ENCODE measurements around the gene GJB3. TPM values are rescaled to one million over a fixed set of nuclear protein-coding genes. Genes with fewer than 3 reads are reported as not detected.

The GJB3 gene
- total RNA-seq, 1 experiment from 2014 or later, result 46.7 TPM

DNA sequence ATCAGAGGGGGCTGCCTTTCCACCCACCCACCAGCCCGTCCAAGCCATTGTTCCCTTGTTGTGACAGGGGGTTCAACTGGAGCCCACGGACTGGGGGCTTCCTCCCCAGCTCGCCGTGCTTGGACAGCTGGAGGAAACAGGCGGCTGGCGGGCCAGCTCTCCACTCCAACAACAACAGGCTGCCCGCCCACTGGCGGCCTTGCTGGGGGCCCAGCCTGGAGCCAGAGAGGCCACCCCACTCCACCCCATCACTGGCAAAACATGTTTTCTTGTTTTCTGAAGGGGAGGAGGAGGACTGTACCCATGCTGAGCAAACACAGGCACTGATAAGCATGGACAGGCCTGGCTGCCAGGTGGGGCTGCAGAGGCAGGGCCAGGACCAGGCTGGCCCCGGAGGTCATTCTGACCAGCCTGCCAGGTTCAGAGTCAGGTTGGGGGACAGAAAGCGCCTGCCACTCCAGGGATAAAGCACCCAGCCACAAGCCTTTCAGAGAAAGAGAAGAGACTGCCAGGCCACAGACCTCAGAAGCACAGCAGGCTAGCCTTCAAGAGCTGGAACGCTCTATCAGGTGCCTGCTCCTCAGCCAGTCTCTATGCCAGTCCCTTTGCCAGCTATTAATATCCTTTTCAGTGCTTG, 44.6 kb downstream of the GJB3 start:
- DNase-seq (ENCODE audit: low read depth, low spot score) (no peak), ATAC-seq (no peak)
- BruUV-seq (replicated peaks), result no TSS peak
- H3K9me2 ChIP-seq (ENCODE audit: insufficient read depth), result no peaks in the 10 kb centered on the region
- ChIA-PET RAD21 (ENCODE audit: low non-redundant PET in 1 of 2, low total read pairs in 2 of 2, uncharacterized antibody in 2 of 2, unreplicated experiment in 2 of 2) (no interaction called here), POLR2A (no interaction called here), CTCF (no interaction called here)
- intact Hi-C loops (cut with micrococcal nuclease), result no loop called here
- H3K27me3 ChIP-seq (ENCODE audit: insufficient read depth, low read length), result peaks cover 6% of the 10 kb centered on the region; the same call in 1 of the 2 replicates
- H2AFZ ChIP-seq (ENCODE audit: low read depth, low read length, poor library complexity, severe bottlenecking), result no peak overlapping the region
- no peak overlapping the region for H3K9ac ChIP-seq (ENCODE audit: low read length)
- H3K36me3 ChIP-seq (ENCODE audit: control insufficient read depth in 1 of 2, insufficient read depth in 2 of 2, low read length in 2 of 2), result no peaks in the 10 kb centered on the region
- TF ChIP-seq, protein P1, sequence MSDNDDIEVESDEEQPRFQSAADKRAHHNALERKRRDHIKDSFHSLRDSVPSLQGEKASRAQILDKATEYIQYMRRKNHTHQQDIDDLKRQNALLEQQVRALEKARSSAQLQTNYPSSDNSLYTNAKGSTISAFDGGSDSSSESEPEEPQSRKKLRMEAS (IDR thresholded peaks at IDR 0.05), result no peak
- no peak for TF ChIP-seq EZH2phosphoT487 (IDR thresholded peaks at IDR 0.05; ENCODE audit: borderline replicate concordance)
- TF ChIP-seq SRF (IDR thresholded peaks at IDR 0.05; ENCODE audit: low read depth), result no peak
- TF ChIP-seq SIN3A (IDR thresholded peaks at IDR 0.05; ENCODE audit: low read depth), result no peak
- TF ChIP-seq, protein P2, sequence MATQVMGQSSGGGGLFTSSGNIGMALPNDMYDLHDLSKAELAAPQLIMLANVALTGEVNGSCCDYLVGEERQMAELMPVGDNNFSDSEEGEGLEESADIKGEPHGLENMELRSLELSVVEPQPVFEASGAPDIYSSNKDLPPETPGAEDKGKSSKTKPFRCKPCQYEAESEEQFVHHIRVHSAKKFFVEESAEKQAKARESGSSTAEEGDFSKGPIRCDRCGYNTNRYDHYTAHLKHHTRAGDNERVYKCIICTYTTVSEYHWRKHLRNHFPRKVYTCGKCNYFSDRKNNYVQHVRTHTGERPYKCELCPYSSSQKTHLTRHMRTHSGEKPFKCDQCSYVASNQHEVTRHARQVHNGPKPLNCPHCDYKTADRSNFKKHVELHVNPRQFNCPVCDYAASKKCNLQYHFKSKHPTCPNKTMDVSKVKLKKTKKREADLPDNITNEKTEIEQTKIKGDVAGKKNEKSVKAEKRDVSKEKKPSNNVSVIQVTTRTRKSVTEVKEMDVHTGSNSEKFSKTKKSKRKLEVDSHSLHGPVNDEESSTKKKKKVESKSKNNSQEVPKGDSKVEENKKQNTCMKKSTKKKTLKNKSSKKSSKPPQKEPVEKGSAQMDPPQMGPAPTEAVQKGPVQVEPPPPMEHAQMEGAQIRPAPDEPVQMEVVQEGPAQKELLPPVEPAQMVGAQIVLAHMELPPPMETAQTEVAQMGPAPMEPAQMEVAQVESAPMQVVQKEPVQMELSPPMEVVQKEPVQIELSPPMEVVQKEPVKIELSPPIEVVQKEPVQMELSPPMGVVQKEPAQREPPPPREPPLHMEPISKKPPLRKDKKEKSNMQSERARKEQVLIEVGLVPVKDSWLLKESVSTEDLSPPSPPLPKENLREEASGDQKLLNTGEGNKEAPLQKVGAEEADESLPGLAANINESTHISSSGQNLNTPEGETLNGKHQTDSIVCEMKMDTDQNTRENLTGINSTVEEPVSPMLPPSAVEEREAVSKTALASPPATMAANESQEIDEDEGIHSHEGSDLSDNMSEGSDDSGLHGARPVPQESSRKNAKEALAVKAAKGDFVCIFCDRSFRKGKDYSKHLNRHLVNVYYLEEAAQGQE (IDR thresholded peaks at IDR 0.05; ENCODE audit: low read depth), result no peak
- TF ChIP-seq FOSL1 (IDR thresholded peaks at IDR 0.05; ENCODE audit: low read depth), result no peak
- TF ChIP-seq JUND (IDR thresholded peaks at IDR 0.05), result no peak
- no peak for TF ChIP-seq EZH2 (IDR thresholded peaks at IDR 0.05)
- H3K4me2 ChIP-seq (ENCODE audit: low read length), result no peak overlapping the region
- H3K4me1 ChIP-seq (ENCODE audit: control insufficient read depth in 1 of 2, insufficient read depth in 2 of 2, low read length in 2 of 2), result no peaks in the 10 kb centered on the region
- H3K79me2 ChIP-seq (ENCODE audit: insufficient read depth, low read length), result no peaks in the 10 kb centered on the region
- H3K4me3 ChIP-seq (replicated peaks in 1 of 2; ENCODE audit: low read depth in 1 of 2, low read length in 2 of 2), result no peak overlapping the region
- H4K20me1 ChIP-seq (ENCODE audit: insufficient read depth), result no peaks in the 10 kb centered on the region
- H3K9me3 ChIP-seq (ENCODE audit: control insufficient read depth in 1 of 2, insufficient read depth in 1 of 2, low read depth in 1 of 2, low read length in 2 of 2), result no peaks in the 10 kb centered on the region
- no peak overlapping the region for H3K27ac ChIP-seq (ENCODE audit: low read depth, low read length)

Measured in HCT116 (cell line).